Activated T-cell treated with anti-CD3 and anti-CD28 coated beads for 4 hours (primary cell): ENCODE measurements around the gene MRPL52.
"Not testable (repeated sequence)": the region's sequence is repeated elsewhere in the genome, so short reads cannot be mapped to it uniquely, and the experiment has no call there.

Source experiments
- DNase-seq: peaks from one replicate; pipeline ENCODE4 v3.0.0-alpha.2; 2020

Gene MRPL52

DNA sequence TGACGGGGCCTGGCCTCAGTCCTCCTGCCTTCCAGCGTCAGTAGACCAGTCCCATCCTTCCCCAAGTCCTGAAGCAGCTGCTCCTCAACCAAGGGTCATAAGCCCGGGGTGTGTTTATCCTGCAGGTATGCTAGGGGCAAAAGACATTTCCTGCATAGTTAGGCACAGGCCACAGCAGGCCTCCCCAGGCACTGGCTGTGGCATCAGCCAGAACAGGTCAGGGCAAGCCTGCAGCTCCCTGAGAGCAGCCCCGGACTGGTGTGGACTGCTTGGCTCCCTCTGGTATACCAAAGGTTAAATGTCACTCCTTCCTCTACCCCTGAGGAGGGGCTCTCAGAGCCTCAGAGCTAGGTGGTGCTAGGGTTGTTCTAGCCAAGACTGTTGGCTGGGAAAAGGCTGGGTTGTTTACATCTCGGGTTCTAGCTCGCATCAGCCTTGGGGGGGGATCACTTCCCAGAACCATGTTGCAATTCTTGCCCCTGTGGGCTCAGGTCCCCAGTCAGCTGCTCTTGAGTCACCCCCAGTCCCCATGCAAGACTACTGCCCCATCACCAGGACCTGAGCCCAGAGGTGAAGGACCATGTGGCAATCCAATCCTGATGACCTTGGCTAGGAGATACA is 9.6 kb downstream of the MRPL52 start:
- DNase-seq = no peak

DNA sequence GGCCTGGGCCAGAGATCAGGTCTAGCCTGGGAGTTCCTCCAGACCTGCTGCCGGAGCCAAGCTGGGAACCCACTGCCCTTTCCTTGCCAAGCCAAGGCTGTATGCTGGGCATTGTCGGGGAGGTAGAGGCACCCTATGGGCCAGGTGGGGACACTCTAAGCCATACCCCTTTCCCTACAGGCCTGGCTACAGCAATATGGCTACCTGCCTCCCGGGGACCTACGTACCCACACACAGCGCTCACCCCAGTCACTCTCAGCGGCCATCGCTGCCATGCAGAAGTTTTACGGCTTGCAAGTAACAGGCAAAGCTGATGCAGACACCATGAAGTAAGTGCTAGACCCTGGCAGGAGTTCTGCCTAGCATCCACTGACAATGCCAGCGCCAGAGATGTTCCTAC is 11.6 kb downstream of the MRPL52 start:
- DNase-seq = no peak

DNA sequence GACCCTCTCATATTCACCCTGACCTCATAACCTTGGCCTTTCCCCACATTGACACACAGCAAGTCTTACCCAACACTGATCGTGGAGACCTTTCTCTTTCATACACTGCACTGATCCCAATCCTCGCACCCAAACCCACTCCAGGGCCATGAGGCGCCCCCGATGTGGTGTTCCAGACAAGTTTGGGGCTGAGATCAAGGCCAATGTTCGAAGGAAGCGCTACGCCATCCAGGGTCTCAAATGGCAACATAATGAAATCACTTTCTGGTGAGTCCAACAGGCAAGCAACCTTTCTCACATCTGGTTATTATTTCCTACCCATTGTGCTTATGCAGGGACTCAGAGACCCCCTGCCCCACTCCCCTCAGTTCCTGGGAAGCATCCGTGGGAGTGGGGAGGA is 12.1 kb downstream of the MRPL52 start:
- no peak for DNase-seq

DNA sequence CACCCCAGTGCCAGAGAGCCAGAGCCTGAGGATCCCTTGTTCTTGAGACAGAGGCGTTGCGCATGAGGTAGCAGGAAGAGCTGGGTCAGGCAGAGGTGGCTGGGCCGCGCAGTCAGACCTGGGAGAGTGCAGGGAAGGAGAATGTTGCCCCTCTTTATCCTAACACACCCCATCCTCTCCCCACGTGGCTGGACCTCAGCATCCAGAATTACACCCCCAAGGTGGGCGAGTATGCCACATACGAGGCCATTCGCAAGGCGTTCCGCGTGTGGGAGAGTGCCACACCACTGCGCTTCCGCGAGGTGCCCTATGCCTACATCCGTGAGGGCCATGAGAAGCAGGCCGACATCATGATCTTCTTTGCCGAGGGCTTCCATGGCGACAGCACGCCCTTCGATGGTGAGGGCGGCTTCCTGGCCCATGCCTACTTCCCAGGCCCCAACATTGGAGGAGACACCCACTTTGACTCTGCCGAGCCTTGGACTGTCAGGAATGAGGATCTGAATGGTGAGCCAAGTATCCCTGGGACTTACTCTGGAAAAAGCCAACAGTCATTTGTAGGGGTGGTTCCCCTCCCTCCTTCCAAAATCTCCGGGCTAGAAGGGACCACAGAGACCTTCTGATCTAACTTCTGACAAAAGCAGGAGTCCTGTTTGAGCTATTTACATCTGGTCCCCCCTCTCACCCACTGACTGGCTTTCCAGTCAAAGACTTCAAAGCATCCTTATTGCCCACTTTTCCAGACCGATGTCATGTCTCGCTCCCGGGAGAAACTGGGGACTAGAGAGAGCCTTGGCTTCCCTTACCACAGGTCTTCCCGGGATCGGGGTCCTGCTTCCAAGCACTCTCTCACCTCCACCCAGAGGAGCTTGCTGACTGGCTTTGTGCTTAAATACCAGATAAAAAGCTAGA is 12.8 kb downstream of the MRPL52 start:
- DNase-seq = no peak

DNA sequence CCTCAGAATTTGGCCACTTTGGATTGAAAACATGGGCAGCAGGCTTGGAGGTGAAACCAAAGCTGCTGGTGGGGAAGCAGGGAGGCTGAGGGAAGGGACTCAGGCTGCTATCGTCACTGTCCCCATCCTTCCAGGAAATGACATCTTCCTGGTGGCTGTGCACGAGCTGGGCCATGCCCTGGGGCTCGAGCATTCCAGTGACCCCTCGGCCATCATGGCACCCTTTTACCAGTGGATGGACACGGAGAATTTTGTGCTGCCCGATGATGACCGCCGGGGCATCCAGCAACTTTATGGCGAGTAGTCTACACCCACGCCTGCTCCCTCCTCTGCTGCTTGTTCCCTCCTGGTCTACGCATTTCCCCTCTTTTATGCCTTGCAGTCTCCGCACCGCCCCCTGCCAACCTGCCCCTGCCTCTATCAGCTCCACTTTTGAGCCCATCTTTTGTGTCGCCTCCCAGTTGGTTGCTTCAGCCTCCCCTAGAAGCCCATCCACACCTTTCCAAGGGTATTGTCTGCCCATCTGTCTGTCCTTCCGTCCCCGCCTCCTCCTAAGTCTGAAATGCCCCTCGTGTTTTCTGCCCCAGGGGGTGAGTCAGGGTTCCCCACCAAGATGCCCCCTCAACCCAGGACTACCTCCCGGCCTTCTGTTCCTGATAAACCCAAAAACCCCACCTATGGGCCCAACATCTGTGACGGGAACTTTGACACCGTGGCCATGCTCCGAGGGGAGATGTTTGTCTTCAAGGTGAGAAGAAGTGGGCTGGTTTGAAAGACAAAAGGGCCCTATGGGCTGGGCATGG is 13.6 kb downstream of the MRPL52 start:
- no peak for DNase-seq

DNA sequence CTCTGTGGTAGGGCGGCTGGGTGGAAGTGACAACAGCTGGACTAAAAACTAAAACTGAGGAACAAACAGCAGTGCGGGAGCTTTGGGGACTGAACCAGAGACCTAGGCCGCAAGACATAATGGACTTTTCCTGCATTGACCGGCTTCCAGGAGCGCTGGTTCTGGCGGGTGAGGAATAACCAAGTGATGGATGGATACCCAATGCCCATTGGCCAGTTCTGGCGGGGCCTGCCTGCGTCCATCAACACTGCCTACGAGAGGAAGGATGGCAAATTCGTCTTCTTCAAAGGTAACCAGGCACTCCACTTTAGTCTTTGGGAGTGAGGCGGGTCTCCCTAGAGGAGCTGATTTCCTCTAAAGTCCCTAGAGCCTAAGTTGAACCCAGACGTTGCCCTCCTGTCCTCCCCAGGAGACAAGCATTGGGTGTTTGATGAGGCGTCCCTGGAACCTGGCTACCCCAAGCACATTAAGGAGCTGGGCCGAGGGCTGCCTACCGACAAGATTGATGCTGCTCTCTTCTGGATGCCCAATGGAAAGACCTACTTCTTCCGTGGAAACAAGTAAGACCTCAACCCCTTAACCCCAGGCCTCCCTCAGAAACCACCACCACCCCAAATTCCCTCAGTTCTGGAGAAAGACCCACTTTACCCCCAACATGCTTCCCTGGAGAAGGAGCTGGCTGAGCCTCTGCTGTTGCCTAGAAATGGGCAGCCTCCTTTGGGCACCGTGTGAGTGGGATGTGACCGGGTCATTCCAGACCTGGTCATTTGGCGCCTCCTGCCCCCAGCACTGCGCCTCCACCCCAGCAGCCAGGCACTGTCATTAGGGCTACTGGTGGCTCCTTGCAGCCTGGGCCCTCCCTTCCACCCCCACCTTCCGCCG is 14.8 kb downstream of the MRPL52 start:
- DNase-seq = no peak

DNA sequence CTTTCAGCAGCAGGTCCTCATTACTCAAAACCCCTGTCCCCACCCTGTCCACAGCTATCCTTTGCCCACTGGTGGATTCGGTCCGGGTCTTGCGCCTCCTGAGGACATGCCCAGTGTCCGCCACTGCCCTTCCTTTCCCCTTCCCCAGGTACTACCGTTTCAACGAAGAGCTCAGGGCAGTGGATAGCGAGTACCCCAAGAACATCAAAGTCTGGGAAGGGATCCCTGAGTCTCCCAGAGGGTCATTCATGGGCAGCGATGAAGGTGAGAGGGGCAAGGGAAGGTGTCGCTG is 15.4 kb downstream of the MRPL52 start:
- no peak for DNase-seq

DNA sequence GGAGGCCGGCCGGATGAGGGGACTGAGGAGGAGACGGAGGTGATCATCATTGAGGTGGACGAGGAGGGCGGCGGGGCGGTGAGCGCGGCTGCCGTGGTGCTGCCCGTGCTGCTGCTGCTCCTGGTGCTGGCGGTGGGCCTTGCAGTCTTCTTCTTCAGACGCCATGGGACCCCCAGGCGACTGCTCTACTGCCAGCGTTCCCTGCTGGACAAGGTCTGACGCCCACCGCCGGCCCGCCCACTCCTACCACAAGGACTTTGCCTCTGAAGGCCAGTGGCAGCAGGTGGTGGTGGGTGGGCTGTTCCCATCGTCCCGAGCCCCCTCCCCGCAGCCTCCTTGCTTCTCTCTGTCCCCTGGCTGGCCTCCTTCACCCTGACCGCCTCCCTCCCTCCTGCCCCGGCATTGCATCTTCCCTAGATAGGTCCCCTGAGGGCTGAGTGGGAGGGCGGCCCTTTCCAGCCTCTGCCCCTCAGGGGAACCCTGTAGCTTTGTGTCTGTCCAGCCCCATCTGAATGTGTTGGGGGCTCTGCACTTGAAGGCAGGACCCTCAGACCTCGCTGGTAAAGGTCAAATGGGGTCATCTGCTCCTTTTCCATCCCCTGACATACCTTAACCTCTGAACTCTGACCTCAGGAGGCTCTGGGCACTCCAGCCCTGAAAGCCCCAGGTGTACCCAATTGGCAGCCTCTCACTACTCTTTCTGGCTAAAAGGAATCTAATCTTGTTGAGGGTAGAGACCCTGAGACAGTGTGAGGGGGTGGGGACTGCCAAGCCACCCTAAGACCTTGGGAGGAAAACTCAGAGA is 16.3 kb downstream of the MRPL52 start:
- DNase-seq = no peak

DNA sequence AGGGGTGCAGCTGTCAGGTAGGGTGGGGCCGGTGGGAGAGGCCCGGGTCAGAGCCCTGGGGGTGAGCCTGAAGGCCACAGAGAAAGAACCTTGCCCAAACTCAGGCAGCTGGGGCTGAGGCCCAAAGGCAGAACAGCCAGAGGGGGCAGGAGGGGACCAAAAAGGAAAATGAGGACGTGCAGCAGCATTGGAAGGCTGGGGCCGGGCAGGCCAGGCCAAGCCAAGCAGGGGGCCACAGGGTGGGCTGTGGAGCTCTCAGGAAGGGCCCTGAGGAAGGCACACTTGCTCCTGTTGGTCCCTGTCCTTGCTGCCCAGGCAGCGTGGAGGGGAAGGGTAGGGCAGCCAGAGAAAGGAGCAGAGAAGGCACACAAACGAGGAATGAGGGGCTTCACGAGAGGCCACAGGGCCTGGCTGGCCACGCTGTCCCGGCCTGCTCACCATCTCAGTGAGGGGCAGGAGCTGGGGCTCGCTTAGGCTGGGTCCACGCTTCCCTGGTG is 17.2 kb downstream of the MRPL52 start:
- no peak for DNase-seq

DNA sequence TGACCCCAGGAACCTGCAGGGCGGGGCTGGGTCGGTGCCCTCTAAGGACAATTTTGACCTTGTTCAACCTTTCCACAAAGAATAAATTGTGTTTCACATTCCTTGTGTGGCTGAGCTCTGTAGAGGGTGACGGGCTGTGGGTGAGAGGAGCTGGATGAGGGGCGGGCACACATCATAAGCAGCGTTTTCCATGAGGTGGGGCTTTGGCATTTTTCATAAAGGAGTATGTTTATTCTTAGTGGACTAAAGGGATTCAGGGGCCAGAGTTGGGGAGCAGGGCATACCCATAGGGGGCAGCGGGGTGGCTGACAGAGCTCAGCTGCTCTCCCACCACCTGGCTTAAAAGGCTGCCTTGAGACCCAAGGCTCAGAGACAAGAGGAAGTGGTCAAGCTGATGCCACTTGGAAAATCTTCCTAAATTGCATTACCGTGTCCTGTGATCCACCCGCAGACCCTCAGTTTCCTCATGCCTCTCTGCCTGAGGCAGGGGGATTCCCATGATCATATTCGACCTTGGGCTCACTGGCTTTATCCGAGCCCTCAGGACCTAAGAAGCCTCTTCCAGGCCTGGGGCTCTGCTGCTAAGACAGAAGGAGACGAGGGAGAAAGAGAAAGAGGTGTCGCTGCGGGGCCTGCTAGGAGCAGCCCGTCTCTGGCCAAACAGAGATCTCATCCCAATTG is 18.1 kb downstream of the MRPL52 start:
- no peak for DNase-seq

DNA sequence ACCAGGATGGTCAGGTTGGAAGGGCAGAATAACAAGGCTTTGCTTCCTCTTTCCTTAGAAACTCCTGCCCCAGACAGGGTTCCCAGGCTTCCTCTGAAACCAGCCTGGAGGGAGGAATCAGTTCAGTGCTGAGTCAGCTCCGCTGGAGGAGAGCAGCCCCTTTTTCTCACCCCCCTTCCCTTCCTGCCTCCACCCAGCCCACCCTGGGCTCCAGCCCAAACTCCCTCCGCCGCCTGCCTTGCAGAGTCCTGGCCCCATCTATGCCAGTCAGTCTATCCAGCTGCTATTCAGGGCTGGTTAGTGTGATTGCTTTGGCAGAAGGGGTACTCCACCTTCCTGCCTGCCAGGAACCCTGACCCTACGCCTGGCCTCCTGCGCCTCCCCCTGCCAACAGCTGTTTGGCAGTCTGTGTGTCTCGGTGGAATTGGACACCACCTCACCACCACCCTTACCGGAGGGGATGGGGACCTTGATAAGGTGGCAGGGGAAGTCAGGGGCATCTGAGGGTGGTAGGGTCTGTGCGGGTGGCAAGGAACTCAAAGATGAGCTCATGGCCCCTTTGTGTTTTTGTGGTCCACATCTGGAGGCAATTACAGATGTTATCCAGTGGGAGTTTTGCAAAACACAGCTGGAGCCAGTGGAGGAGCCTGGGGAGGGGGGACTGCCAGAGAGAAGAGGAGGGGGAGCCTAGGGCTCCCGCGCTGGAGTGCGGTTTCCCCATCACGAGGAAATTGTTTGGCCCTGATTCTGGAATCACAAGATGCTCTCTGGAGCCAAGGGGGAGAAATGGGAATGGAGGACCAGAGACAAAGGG is 18.9 kb downstream of the MRPL52 start:
- no peak for DNase-seq

DNA sequence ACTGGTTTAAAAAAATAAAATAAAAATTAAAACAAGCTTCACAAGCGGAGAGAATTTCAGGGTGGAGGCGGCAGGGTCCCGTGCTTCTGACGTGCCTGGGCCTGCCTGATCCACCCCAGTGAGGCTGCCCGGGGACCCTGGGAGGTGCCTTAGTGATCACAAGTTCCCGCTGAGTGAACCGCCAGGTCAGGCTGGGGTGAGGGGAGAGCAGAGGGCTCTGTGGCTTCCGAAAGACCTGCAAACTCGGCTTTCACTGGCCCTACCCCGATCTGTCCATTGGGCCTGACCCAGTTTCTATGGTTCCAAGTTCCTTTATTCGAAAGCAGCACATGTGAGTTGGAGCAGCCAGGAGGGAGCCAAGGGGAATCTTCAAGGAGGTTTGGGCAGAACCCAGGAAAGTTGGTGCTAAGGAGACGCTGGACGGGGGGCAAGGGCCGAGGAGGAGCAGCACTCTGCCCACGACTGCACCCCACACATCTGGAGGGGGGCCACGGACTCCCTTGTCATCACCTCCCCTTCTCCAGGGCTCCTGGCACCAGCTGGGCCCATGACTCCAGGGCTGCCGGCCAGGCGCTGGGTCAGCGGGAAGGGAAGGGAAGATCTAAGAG is 19.6 kb downstream of the MRPL52 start:
- no peak for DNase-seq

DNA sequence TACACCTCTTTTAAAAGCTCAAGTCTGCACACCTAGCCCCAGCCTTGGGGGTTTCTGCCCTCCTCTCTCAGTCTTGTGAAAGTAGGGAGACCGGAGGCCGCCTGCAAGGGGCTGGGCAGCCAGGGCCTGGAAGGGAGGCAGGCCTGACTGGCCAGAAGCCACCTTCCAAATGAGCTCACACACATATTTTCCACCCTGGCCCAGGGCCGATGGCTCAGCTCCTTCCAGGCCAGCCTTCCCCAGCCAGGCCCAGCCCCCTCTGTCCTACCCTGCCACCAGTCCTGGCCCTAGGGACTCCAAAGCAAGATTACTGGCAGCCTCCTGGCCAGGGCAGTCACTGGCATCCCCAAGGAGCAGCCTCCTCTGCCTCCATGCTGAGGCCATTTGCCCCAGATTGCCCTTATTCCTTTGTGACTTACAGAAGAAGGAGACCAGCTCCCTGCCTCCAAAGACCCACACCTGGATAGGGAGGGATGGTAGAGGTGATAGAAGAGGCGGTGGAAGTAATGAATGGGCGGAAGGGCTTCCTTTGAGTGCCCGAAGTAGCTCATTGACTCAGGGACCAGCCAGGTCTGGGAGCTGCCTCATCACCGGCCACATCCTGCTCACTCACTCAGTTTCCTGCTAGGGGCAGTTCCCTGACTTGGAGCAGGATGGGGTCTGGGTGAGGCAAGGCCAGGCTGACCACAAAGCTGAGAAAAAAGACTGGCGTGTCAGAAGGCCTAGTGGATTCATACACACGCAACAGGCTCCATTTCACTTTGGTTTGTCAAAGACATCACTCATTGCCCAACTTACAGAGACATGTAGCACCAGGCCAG is 21.5 kb downstream of the MRPL52 start:
- no peak for DNase-seq

DNA sequence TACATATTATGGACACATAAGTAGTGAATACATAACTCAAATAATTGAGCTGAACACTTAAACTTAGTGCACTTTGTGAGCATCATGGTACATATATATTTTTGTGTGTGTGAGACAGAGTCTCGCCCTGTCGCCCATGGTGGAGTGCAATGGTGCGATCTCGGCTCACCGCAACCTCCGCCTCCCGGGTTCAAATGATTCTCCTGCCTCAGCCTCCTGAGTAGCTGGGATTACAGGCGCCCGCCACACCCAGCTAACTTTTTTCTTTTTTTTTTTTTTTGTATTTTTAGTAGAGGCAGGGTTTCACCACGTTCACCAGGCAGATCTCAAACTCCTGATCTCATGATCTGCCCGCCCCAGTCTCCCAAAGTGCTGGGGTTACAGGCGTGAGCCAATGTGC is 22.5 kb downstream of the MRPL52 start:
- DNase-seq = not testable (repeated sequence)

DNA sequence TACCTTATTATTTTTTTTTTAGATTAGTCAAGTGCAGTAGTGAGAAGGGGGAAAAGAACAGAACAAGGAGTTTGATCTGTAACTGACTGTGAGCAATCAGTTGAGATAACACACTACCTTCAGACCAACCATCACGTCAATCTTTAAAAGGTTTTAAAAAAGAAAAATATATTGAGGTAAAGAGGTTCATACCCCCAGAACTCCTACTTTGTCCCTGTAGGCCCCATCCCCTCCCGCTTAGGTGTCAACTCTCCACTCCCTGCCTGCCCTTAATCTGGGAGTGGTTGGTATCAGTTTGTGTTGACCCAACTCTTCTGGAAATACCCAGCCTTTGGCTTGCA is 22.9 kb downstream of the MRPL52 start:
- no peak for DNase-seq

DNA sequence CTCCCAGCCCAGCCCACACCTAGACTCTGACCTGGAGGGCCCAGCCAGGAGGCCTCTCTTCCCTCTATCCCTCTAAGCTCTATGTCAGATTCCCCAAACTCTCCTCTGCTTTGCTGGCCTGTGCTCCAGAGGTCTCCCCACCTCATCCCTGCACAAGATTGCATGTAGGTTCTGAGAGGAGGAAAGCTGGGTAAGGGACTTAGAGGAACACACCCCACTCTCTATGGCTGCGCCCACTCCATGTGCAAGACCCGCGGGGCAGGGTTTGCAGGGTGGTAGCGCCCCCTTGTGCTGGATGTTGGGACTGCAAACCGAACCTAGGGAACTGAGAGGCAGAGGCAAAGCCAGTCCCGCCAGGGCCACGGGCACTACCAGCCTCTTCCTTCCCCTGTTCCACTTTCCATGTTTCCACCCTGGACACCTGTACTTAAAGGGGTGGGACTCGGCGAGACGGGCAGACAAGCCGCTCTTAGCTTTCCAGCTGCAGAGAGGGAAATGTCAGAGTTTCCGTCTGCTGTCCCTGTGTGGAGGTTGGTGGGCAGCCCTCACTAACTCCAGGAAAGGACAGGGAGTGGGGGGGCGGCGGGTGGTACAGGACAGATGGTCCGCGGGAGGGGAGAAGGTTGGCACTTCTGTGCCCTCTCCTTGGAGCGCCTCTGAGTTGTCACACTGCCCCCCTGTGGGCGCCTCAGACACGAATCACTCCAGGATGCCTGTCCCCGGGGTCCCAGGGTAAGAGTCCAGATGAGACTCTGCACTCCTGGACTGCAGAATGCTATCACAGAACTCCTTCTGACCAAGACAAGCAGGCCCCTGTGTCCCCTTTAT is 23.5 kb downstream of the MRPL52 start:
- DNase-seq = peak; percentile 97

DNA sequence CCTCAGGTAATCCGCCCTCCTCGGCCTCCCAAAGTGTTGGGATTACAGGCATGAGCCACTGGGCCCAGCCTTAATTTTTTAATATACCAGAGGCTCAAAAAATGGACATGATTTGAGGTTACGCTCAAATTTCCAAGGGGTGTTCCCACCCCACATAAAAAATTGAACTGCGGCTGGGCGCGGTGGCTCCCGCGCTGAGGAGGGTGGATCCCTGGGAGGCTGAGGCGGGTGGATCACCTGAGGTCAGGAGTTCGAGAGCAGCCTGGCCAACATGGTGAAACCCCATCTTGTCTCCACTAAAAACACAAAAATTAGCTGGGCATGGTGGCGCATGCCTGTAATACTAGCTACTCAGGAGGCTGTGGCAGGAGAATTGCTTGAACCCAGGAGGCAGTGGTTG is 24.6 kb downstream of the MRPL52 start:
- DNase-seq = not testable (repeated sequence)
